Mesenchymal stem cell (in vitro differentiated cells and primary cell): ENCODE data around the gene TNIP1.

Experiments
- DNase-seq: peaks from one replicate; pipeline ENCODE4 v3.0.0-alpha.2; 2013
- H2AFZ ChIP-seq: one replicate; pipeline ENCODE4 v1.6.1; 2013; ENCODE audit warnings: low read depth, mild to moderate bottlenecking, control low read depth, inconsistent platforms, low read length, moderate library complexity
- H2AK5ac ChIP-seq: 2 replicates; pipeline ENCODE4 v1.6.1; 2013; ENCODE audit warnings: low read length, moderate library complexity, mild to moderate bottlenecking, inconsistent platforms; ENCODE audit not compliant: severe bottlenecking
- H2BK120ac ChIP-seq: one replicate; pipeline ENCODE4 v1.6.1; 2013; ENCODE audit warnings: low read depth, mild to moderate bottlenecking, inconsistent platforms, low read length, moderate library complexity
- H2BK12ac ChIP-seq, 2 experiments: one replicate each; pipeline ENCODE4 v1.6.1; 2013; ENCODE audit warnings: inconsistent platforms in 2 of 2, low read length in 2 of 2, mild to moderate bottlenecking in 2 of 2, moderate library complexity in 2 of 2, control low read depth in 1 of 2
- H2BK15ac ChIP-seq: one replicate; pipeline ENCODE4 v1.6.1; 2013; ENCODE audit warnings: mild to moderate bottlenecking, low read depth, inconsistent platforms; ENCODE audit not compliant: poor library complexity, severe bottlenecking
- H2BK5ac ChIP-seq: 2 replicates; pipeline ENCODE4 v1.6.1; 2013; ENCODE audit warnings: low read depth, mild to moderate bottlenecking, low read length, control low read depth, inconsistent platforms; ENCODE audit not compliant: poor library complexity, severe bottlenecking
- H3K14ac ChIP-seq, 2 experiments: one replicate each; pipeline ENCODE4 v1.6.1; 2013; ENCODE audit warnings: inconsistent platforms in 2 of 2, low read length in 2 of 2, control low read depth in 1 of 2, mild to moderate bottlenecking in 1 of 2, moderate library complexity in 1 of 2
- H3K18ac ChIP-seq, 2 experiments: one replicate each; pipeline ENCODE4 v1.6.1; 2013; ENCODE audit warnings: inconsistent platforms in 2 of 2, low read length in 2 of 2, control low read depth in 1 of 2, low read depth in 1 of 2, mild to moderate bottlenecking in 1 of 2
- H3K23ac ChIP-seq, 2 experiments: one replicate each; pipeline ENCODE4 v1.6.1; 2013; ENCODE audit warnings: inconsistent platforms in 2 of 2, low read length in 2 of 2, mild to moderate bottlenecking in 2 of 2, moderate library complexity in 2 of 2, control low read depth in 1 of 2
- H3K27ac ChIP-seq: 2 replicates; pipeline ENCODE4 v1.5.1; 2013; ENCODE audit warnings: mild to moderate bottlenecking, moderate library complexity, low read length, control low read depth, inconsistent platforms; ENCODE audit not compliant: poor library complexity, severe bottlenecking
- H3K27me3 ChIP-seq, 2 experiments: 2 replicates each; pipeline versions ENCODE4 v1.6.1 to v1.7.0; 2013; ENCODE audit warnings: low read length in 2 of 2, mild to moderate bottlenecking in 2 of 2, moderate library complexity in 2 of 2, control low read depth in 1 of 2, inconsistent platforms in 1 of 2; ENCODE audit not compliant: control insufficient read depth in 1 of 2, insufficient read depth in 1 of 2
- H3K36me3 ChIP-seq, 2 experiments: 2 replicates each; pipeline versions ENCODE4 v1.6.1 to v1.7.0; 2013; ENCODE audit warnings: low read length in 2 of 2, control low read depth in 1 of 2, inconsistent platforms in 1 of 2, low read depth in 1 of 2, mild to moderate bottlenecking in 1 of 2; ENCODE audit not compliant: insufficient read depth in 2 of 2, control insufficient read depth in 1 of 2
- H3K4ac ChIP-seq, 2 experiments: one replicate each; pipeline ENCODE4 v1.6.1; 2013; ENCODE audit warnings: inconsistent platforms in 2 of 2, low read length in 2 of 2, mild to moderate bottlenecking in 2 of 2, moderate library complexity in 2 of 2, control low read depth in 1 of 2, low read depth in 1 of 2
- H3K4me1 ChIP-seq: 2 replicates; pipeline ENCODE4 v1.6.1; 2013; ENCODE audit warnings: low read depth, low read length, control low read depth; ENCODE audit not compliant: control insufficient read depth, insufficient read depth
- H3K4me2 ChIP-seq: 2 replicates; pipeline ENCODE4 v1.6.1; 2013; ENCODE audit warnings: low read length, mild to moderate bottlenecking, inconsistent platforms; ENCODE audit not compliant: poor library complexity, severe bottlenecking
- H3K4me3 ChIP-seq, 2 experiments: 2 replicates each; pipeline versions ENCODE4 v1.5.1 to v1.7.0; 2013; ENCODE audit warnings: low read length in 2 of 2, mild to moderate bottlenecking in 2 of 2, control low read depth in 1 of 2, low read depth in 1 of 2; ENCODE audit not compliant: insufficient read depth in 1 of 2
- H3K79me1 ChIP-seq: replicated peaks from 2 replicates; pipeline ENCODE4 v1.6.1; 2013; ENCODE audit warnings: mild to moderate bottlenecking, control low read depth, low read length, inconsistent platforms; ENCODE audit not compliant: poor library complexity, severe bottlenecking
- H3K9ac ChIP-seq: 2 replicates; pipeline ENCODE4 v1.7.0; 2013; ENCODE audit warnings: mild to moderate bottlenecking, low read length, moderate library complexity
- H3K9me3 ChIP-seq: 2 replicates; pipeline ENCODE4 v1.7.0; 2013; ENCODE audit warnings: mild to moderate bottlenecking, low read length; ENCODE audit not compliant: control insufficient read depth
- H4K8ac ChIP-seq: one replicate; pipeline ENCODE4 v1.6.1; 2013; ENCODE audit warnings: inconsistent platforms, mild to moderate bottlenecking, low read length, moderate library complexity
- H4K91ac ChIP-seq: one replicate; pipeline ENCODE4 v1.6.1; 2013; ENCODE audit warnings: mild to moderate bottlenecking, low read length, inconsistent platforms
- WGBS: methylation state at CpG from one replicate; pipeline ENCODE4 v1.1.7; 2013; ENCODE audit warnings: mixed read lengths; 5-methylcytosine and 5-hydroxymethylcytosine counted together

The TNIP1 gene

GRCh38 chr5:151087486-151087885, 6.7 kb upstream of the TNIP1 start:
- no peaks in the 10 kb centered on the region for H3K27me3 ChIP-seq
- no peak overlapping the region for H2BK120ac ChIP-seq
- H3K18ac ChIP-seq = no peak overlapping the region
- H3K9me3 ChIP-seq = no peaks in the 10 kb centered on the region
- H3K23ac ChIP-seq = no peak overlapping the region
- H2AK5ac ChIP-seq = peak overlapping the region; percentile 30
- H3K4me1 ChIP-seq = peaks cover 24% of the 10 kb centered on the region
- H3K9ac ChIP-seq = no peak overlapping the region
- H3K4ac ChIP-seq = no peak overlapping the region
- 95% methylated on average over 7 of the region's 7 CpGs for WGBS
- peak overlapping the region; percentile 34 for H3K27ac ChIP-seq
- no peak overlapping the region for H3K4me3 ChIP-seq
- peak overlapping the region in 1 of 2 experiments; percentile 12 for H2BK12ac ChIP-seq
- H3K4me2 ChIP-seq = no peak overlapping the region
- peaks cover 1% of the 10 kb centered on the region for H3K79me1 ChIP-seq
- H2AFZ ChIP-seq = no peak overlapping the region
- H2BK5ac ChIP-seq = no peak overlapping the region
- no peak overlapping the region for H4K8ac ChIP-seq
- H4K91ac ChIP-seq = no peak overlapping the region
- DNase-seq = peak; percentile 19
- H3K14ac ChIP-seq = no peak overlapping the region
- no peaks in the 10 kb centered on the region for H3K36me3 ChIP-seq
- H2BK15ac ChIP-seq = no peak overlapping the region

- Histone ChIP-seq H4K91ac (no peak overlapping the region), H3K18ac (peak overlapping the region in 1 of 2 experiments; percentile 25), H3K23ac (no peak overlapping the region), H3K4me2 (peak overlapping the region; percentile 30), H2BK120ac (no peak overlapping the region), H3K9ac (no peak overlapping the region), H2BK12ac (peak overlapping the region in 1 of 2 experiments; percentile 8), H3K14ac (peak overlapping the region in 1 of 2 experiments; percentile 19), H3K9me3 (no peaks in the 10 kb centered on the region), H3K79me1 (peaks cover 1% of the 10 kb centered on the region), H3K4me3 (peak overlapping the region in 1 of 2 experiments; percentile 10), H3K4me1 (peaks cover 26% of the 10 kb centered on the region), H2BK5ac (no peak overlapping the region), H3K27ac (peak overlapping the region; percentile 34), H2BK15ac (no peak overlapping the region), H3K36me3 (no peaks in the 10 kb centered on the region), H2AK5ac (no peak overlapping the region), H3K4ac (no peak overlapping the region), H3K27me3 (no peaks in the 10 kb centered on the region), H4K8ac (no peak overlapping the region), H2AFZ (no peak overlapping the region)
- peak; percentile 61 for DNase-seq
- WGBS = 79% methylated on average over 7 of the region's 10 CpGs
These were observed 6.1 kb upstream of the TNIP1 start for GRCh38 chr5:151086905-151087360.

GRCh38 chr5:151086192-151086869, 5.5 kb upstream of the TNIP1 start:
- H2BK5ac ChIP-seq = no peak overlapping the region
- 93% methylated on average over 6 of the region's 6 CpGs for WGBS
- H3K4me1 ChIP-seq = peaks cover 26% of the 10 kb centered on the region
- peak overlapping the region in 1 of 2 experiments; percentile 10 for H3K4me3 ChIP-seq
- no peaks in the 10 kb centered on the region for H3K36me3 ChIP-seq
- H2BK15ac ChIP-seq = no peak overlapping the region
- peak overlapping the region; percentile 20 for H3K4me2 ChIP-seq
- DNase-seq = no peak
- no peak overlapping the region for H2AFZ ChIP-seq
- no peak overlapping the region for H2BK120ac ChIP-seq
- no peak overlapping the region for H3K4ac ChIP-seq
- peak overlapping the region in 1 of 2 experiments; percentile 43 for H2BK12ac ChIP-seq
- no peak overlapping the region for H4K91ac ChIP-seq
- H3K14ac ChIP-seq = peak overlapping the region in 1 of 2 experiments; percentile 19
- H3K9ac ChIP-seq = peak overlapping the region; percentile 6
- H2AK5ac ChIP-seq = peak overlapping the region; percentile 61
- no peaks in the 10 kb centered on the region for H3K27me3 ChIP-seq
- no peaks in the 10 kb centered on the region for H3K9me3 ChIP-seq
- H3K79me1 ChIP-seq = peaks cover 1% of the 10 kb centered on the region
- peak overlapping the region in 1 of 2 experiments; percentile 25 for H3K18ac ChIP-seq
- H3K23ac ChIP-seq = no peak overlapping the region
- peak overlapping the region; percentile 12 for H3K27ac ChIP-seq
- no peak overlapping the region for H4K8ac ChIP-seq

- Histone ChIP-seq H2BK120ac (no peak overlapping the region), H3K9me3 (no peaks in the 10 kb centered on the region), H2AK5ac (peak overlapping the region; percentile 57), H3K4me1 (peaks cover 26% of the 10 kb centered on the region), H2AFZ (no peak overlapping the region), H2BK5ac (no peak overlapping the region), H2BK12ac (peak overlapping the region; percentile 38 to 81), H4K8ac (peak overlapping the region; percentile 52), H3K9ac (peak overlapping the region; percentile 49), H3K4ac (no peak overlapping the region), H4K91ac (no peak overlapping the region), H3K27me3 (no peaks in the 10 kb centered on the region), H3K27ac (peak overlapping the region; percentile 0), H3K18ac (peak overlapping the region in 1 of 2 experiments; percentile 4), H3K79me1 (peaks cover 1% of the 10 kb centered on the region), H3K4me3 (no peak overlapping the region), H2BK15ac (peak overlapping the region; percentile 21), H3K23ac (no peak overlapping the region), H3K14ac (no peak overlapping the region), H3K36me3 (no peaks in the 10 kb centered on the region), H3K4me2 (peak overlapping the region; percentile 2)
- 62% methylated on average over 7 of the region's 9 CpGs for WGBS
- peak; percentile 87 for DNase-seq
These were observed 4.7 kb upstream of the TNIP1 start for GRCh38 chr5:151085517-151086041.
